Measurements from ENCODE around the gene SUCLA2. TPM values are rescaled to one million over a fixed set of nuclear protein-coding genes. Genes with fewer than 3 reads are reported as not detected.

SUCLA2 gene
- total RNA-seq, 1 experiment from 2014 or later, result 39.1 TPM

GRCh38 chr13:47959468-47960247 lies 41.4 kb downstream of the SUCLA2 start:
- H4K20me1 ChIP-seq (ENCODE audit: insufficient read depth), result no peaks in the 10 kb centered on the region
- H3K36me3 ChIP-seq (ENCODE audit: control insufficient read depth in 1 of 2, insufficient read depth in 2 of 2, low read length in 2 of 2), result peaks cover 2 to 54% of the 10 kb centered on the region in 2 experiments
- no peaks in the 10 kb centered on the region for H3K27me3 ChIP-seq (ENCODE audit: insufficient read depth, low read length)
- ATAC-seq, result no peak
- no peak overlapping the region for H3K4me3 ChIP-seq (replicated peaks in 1 of 2; ENCODE audit: low read depth in 1 of 2, low read length in 2 of 2)
- no peak for DNase-seq (ENCODE audit: low read depth, low spot score)
- no peak overlapping the region for H2AFZ ChIP-seq (ENCODE audit: low read depth, low read length, poor library complexity, severe bottlenecking)
- POLR2A ChIA-PET, result no interaction called here
- H3K27ac ChIP-seq (ENCODE audit: low read depth, low read length), result no peak overlapping the region
- H3K9ac ChIP-seq (ENCODE audit: low read length), result no peak overlapping the region
- no peak overlapping the region for H3K4me2 ChIP-seq (ENCODE audit: low read length)
- intact Hi-C loops (cut with micrococcal nuclease), result no loop called here
- H3K4me1 ChIP-seq (ENCODE audit: control insufficient read depth in 1 of 2, insufficient read depth in 2 of 2, low read length in 2 of 2), result no peaks in the 10 kb centered on the region
- TF ChIP-seq ZFX (IDR thresholded peaks at IDR 0.05) (no peak), SIN3A (IDR thresholded peaks at IDR 0.05; ENCODE audit: low read depth) (no peak), RAD21 (IDR thresholded peaks at IDR 0.05; ENCODE audit: low read depth) (no peak)
- CTCF ChIA-PET, result no interaction called here
- RAD21 ChIA-PET (ENCODE audit: low non-redundant PET in 1 of 2, low total read pairs in 2 of 2, uncharacterized antibody in 2 of 2, unreplicated experiment in 2 of 2), result no interaction called here
- no TSS peak for BruUV-seq (replicated peaks)
- H3K9me2 ChIP-seq (ENCODE audit: insufficient read depth), result no peaks in the 10 kb centered on the region
- H3K79me2 ChIP-seq (ENCODE audit: insufficient read depth, low read length), result no peaks in the 10 kb centered on the region
- H3K9me3 ChIP-seq (ENCODE audit: control insufficient read depth in 1 of 2, insufficient read depth in 1 of 2, low read depth in 1 of 2, low read length in 2 of 2), result peaks cover 22 to 26% of the 10 kb centered on the region in 2 experiments; a peak in 3 of 4 replicates

- Histone ChIP-seq H3K9me3 (ENCODE audit: control insufficient read depth in 1 of 2, insufficient read depth in 1 of 2, low read depth in 1 of 2, low read length in 2 of 2) (peaks cover 22 to 26% of the 10 kb centered on the region in 2 experiments; a peak in 3 of 4 replicates), H3K27me3 (ENCODE audit: insufficient read depth, low read length) (no peaks in the 10 kb centered on the region), H3K4me1 (ENCODE audit: control insufficient read depth in 1 of 2, insufficient read depth in 2 of 2, low read length in 2 of 2) (no peaks in the 10 kb centered on the region), H3K9ac (ENCODE audit: low read length) (no peak overlapping the region), H3K4me2 (ENCODE audit: low read length) (no peak overlapping the region), H3K36me3 (ENCODE audit: control insufficient read depth in 1 of 2, insufficient read depth in 2 of 2, low read length in 2 of 2) (peaks cover 2 to 45% of the 10 kb centered on the region in 2 experiments), H3K4me3 (replicated peaks in 1 of 2; ENCODE audit: low read depth in 1 of 2, low read length in 2 of 2) (no peak overlapping the region), H3K79me2 (ENCODE audit: insufficient read depth, low read length) (no peaks in the 10 kb centered on the region), H4K20me1 (ENCODE audit: insufficient read depth) (no peaks in the 10 kb centered on the region), H3K9me2 (ENCODE audit: insufficient read depth) (no peaks in the 10 kb centered on the region), H2AFZ (ENCODE audit: low read depth, low read length, poor library complexity, severe bottlenecking) (no peak overlapping the region), H3K27ac (ENCODE audit: low read depth, low read length) (no peak overlapping the region)
- intact Hi-C loops (cut with micrococcal nuclease), result no loop called here
- DNase-seq (ENCODE audit: low read depth, low spot score) (no peak), ATAC-seq (no peak)
- BruUV-seq (replicated peaks), result no TSS peak
- TF ChIP-seq POLR2A (IDR thresholded peaks at IDR 0.05; ENCODE audit: borderline replicate concordance, extremely low read depth, insufficient read depth, insufficient read length), result no peak
- no peak for TF ChIP-seq EGR1 (IDR thresholded peaks at IDR 0.05; ENCODE audit: low read depth)
- no peak for TF ChIP-seq CEBPB (IDR thresholded peaks at IDR 0.05; ENCODE audit: low read depth)
- TF ChIP-seq YY1 (IDR thresholded peaks at IDR 0.05; ENCODE audit: extremely low read depth, insufficient replicate concordance, low read depth, low read length), result no peak
- TF ChIP-seq RAD21 (IDR thresholded peaks at IDR 0.05; ENCODE audit: low read depth), result no peak
- TF ChIP-seq ZBTB33 (IDR thresholded peaks at IDR 0.05; ENCODE audit: extremely low read depth, insufficient replicate concordance, low read length), result no peak
- TF ChIP-seq SP1 (IDR thresholded peaks at IDR 0.05; ENCODE audit: low read depth), result no peak
- no peak for TF ChIP-seq POLR2AphosphoS5 (IDR thresholded peaks at IDR 0.05; ENCODE audit: low read depth, low read length)
- no peak for TF ChIP-seq ELF1 (IDR thresholded peaks at IDR 0.05; ENCODE audit: borderline replicate concordance, low read depth)
- ChIA-PET POLR2A (no interaction called here), CTCF (no interaction called here), RAD21 (ENCODE audit: low non-redundant PET in 1 of 2, low total read pairs in 2 of 2, uncharacterized antibody in 2 of 2, unreplicated experiment in 2 of 2) (no interaction called here)
These were observed 44.0 kb downstream of the SUCLA2 start for GRCh38 chr13:47957073-47957472.
